ENCODE results near the gene TIGD7. TPM values are rescaled to one million over a fixed set of nuclear protein-coding genes. Genes with fewer than 3 reads are reported as not detected.

TIGD7 gene
- total and polyA plus RNA-seq, 2 of the 8 experiments (the other 6 are each of a cell fraction or from before 2014, with no cell fraction given) = 3.0 to 8.9 TPM

- TF ChIP-seq CHD7 (IDR thresholded peaks at IDR 0.05; ENCODE audit: insufficient replicate concordance, low read length) = no peak
- no peak for TF ChIP-seq YY1 (IDR thresholded peaks at IDR 0.05; ENCODE audit: low read depth, low read length)
- TF ChIP-seq, protein P1, sequence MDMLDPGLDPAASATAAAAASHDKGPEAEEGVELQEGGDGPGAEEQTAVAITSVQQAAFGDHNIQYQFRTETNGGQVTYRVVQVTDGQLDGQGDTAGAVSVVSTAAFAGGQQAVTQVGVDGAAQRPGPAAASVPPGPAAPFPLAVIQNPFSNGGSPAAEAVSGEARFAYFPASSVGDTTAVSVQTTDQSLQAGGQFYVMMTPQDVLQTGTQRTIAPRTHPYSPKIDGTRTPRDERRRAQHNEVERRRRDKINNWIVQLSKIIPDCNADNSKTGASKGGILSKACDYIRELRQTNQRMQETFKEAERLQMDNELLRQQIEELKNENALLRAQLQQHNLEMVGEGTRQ (IDR thresholded peaks at IDR 0.05; ENCODE audit: low read length) = no peak
Measured at GRCh38 chr16:3256146-3256865, 48.9 kb downstream of the TIGD7 start, which contains the start of gene MEFV (continued).
